Erythroblast (primary cell): ENCODE data around the gene ARL16.

Experiments used
- GATA1 ChIP-seq: IDR thresholded peaks from 2 replicates; pipeline ENCODE4 v1.6.1; 2011; ENCODE audit warnings: low read depth, mild to moderate bottlenecking, control low read depth, low read length, moderate library complexity
- POLR2A ChIP-seq: IDR thresholded peaks from 2 replicates; pipeline ENCODE4 v1.6.1; 2011; ENCODE audit warnings: mild to moderate bottlenecking, low read length

GRCh38 chr17:81640011-81640410 lies 43.6 kb downstream of the ARL16 start:
- no peak for TF ChIP-seq POLR2A
- no peak for TF ChIP-seq GATA1
